22Rv1 (cell line): Measurements from ENCODE around the gene FNBP1L.
"Not testable (repeated sequence)": the region's sequence is repeated elsewhere in the genome, so short reads cannot be mapped to it uniquely, and the experiment has no call there.

Experiments used
- CTCF ChIP-seq: fragments of 450-650 bp; IDR thresholded peaks from 2 replicates; pipeline ENCODE4 v1.5.1; 2017; ENCODE audit warnings: mild to moderate bottlenecking
- ZFX ChIP-seq: fragments of 450-650 bp; IDR thresholded peaks from 2 replicates; pipeline ENCODE4 v1.6.1; 2017; ENCODE audit warnings: antibody characterized with exemption, borderline replicate concordance

GRCh38 chr1:93553886-93554490 is 106.1 kb downstream of the FNBP1L start:
- TF ChIP-seq CTCF, ZFX: not testable (repeated sequence)
